Measurements from ENCODE around the gene CCAR1. TPM values are rescaled to one million over a fixed set of nuclear protein-coding genes. Genes with fewer than 3 reads are reported as not detected.

Gene CCAR1
- total and polyA plus RNA-seq, 2 donors (not counting 1 experiment from before 2014, with no cell fraction given) = 26.3 to 101 TPM

GRCh38 chr10:68811314-68812009, 90.4 kb downstream of the CCAR1 start:
- no peak overlapping the region for H2AFZ ChIP-seq (ENCODE audit: insufficient read depth, low read depth, low read length, poor library complexity, severe bottlenecking)
- Mint-ChIP-seq H3K27ac (no peak overlapping the region), H3K4me1 (no peaks in the 10 kb centered on the region), H3K4me3 (no peak overlapping the region), H3K27me3 (no peaks in the 10 kb centered on the region), H3K9me3 (ENCODE audit: insufficient read depth) (no peaks in the 10 kb centered on the region)
- no peak overlapping the region for H3K4me3 ChIP-seq (ENCODE audit: control extremely low read depth in 1 of 5, extremely low read depth in 1 of 5, insufficient read depth in 1 of 5, low read depth in 2 of 5, low read length in 4 of 5)
- no peak overlapping the region for H3K27ac ChIP-seq (ENCODE audit: low read length in 2 of 2)
- no peaks in the 10 kb centered on the region for H4K20me1 ChIP-seq (ENCODE audit: control insufficient read depth, insufficient read depth, low read length, poor library complexity, severe bottlenecking)
- ATAC-seq (ENCODE audit: low read depth) (no peak), DNase-seq (no peak)
- no peak overlapping the region for H3K9ac ChIP-seq (ENCODE audit: low read length)
- H3K4me1 ChIP-seq (ENCODE audit: control insufficient read depth in 2 of 2, insufficient read depth in 2 of 2, low read length in 2 of 2) = no peaks in the 10 kb centered on the region
- H3K79me2 ChIP-seq (ENCODE audit: control insufficient read depth, insufficient read depth, low read length) = no peaks in the 10 kb centered on the region
- H3K4me2 ChIP-seq (replicated peaks; ENCODE audit: low read depth, low read length, poor library complexity, severe bottlenecking) = no peak overlapping the region
- no peaks in the 10 kb centered on the region for H3K36me3 ChIP-seq (replicated peaks in 1 of 2; ENCODE audit: control extremely low read depth in 1 of 2, control insufficient read depth in 1 of 2, extremely low read depth in 1 of 2, insufficient read depth in 2 of 2, low read length in 1 of 2)
- no peaks in the 10 kb centered on the region for H3K9me3 ChIP-seq (ENCODE audit: control extremely low read depth in 1 of 3, control insufficient read depth in 2 of 3, insufficient read depth in 1 of 3, low read length in 2 of 3)
- no peaks in the 10 kb centered on the region for H3K27me3 ChIP-seq (replicated peaks in 1 of 4; ENCODE audit: control extremely low read depth in 1 of 4, control insufficient read depth in 3 of 4, insufficient read depth in 4 of 4, low read length in 3 of 4)
- 92% methylated on average over 4 of the region's 7 CpGs for WGBS (ENCODE audit: insufficient coverage)
- intact Hi-C loops (cut with micrococcal nuclease) = no loop called here
- ChIA-PET POLR2A (no interaction called here), CTCF (no interaction called here)
- TF ChIP-seq EZH2 (IDR thresholded peaks at IDR 0.05; ENCODE audit: borderline replicate concordance, insufficient read depth, low read depth, low read length, poor library complexity, severe bottlenecking) (no peak), CTCF (IDR thresholded peaks at IDR 0.05) (no peak)

- H3K9me3 ChIP-seq (ENCODE audit: control extremely low read depth in 1 of 3, control insufficient read depth in 2 of 3, insufficient read depth in 1 of 3, low read length in 2 of 3) = no peaks in the 10 kb centered on the region
- no peak overlapping the region for H3K4me3 ChIP-seq (ENCODE audit: control extremely low read depth in 1 of 5, extremely low read depth in 1 of 5, insufficient read depth in 1 of 5, low read depth in 2 of 5, low read length in 4 of 5)
- no peaks in the 10 kb centered on the region for H3K4me1 ChIP-seq (ENCODE audit: control insufficient read depth in 2 of 2, insufficient read depth in 2 of 2, low read length in 2 of 2)
- H3K4me3 Mint-ChIP-seq = no peak overlapping the region
- no peak overlapping the region for H2AFZ ChIP-seq (ENCODE audit: insufficient read depth, low read depth, low read length, poor library complexity, severe bottlenecking)
- H3K4me2 ChIP-seq (replicated peaks; ENCODE audit: low read depth, low read length, poor library complexity, severe bottlenecking) = no peak overlapping the region
- intact Hi-C loops (cut with micrococcal nuclease) = no loop called here
- H3K36me3 ChIP-seq (replicated peaks in 1 of 2; ENCODE audit: control extremely low read depth in 1 of 2, control insufficient read depth in 1 of 2, extremely low read depth in 1 of 2, insufficient read depth in 2 of 2, low read length in 1 of 2) = no peaks in the 10 kb centered on the region
- no peaks in the 10 kb centered on the region for H3K4me1 Mint-ChIP-seq
- ATAC-seq (ENCODE audit: low read depth) (no peak), DNase-seq (no peak)
- no peak for TF ChIP-seq CTCF (IDR thresholded peaks at IDR 0.05)
- no peak for TF ChIP-seq EZH2 (IDR thresholded peaks at IDR 0.05; ENCODE audit: borderline replicate concordance, insufficient read depth, low read depth, low read length, poor library complexity, severe bottlenecking)
- POLR2A ChIA-PET = no interaction called here
- no peaks in the 10 kb centered on the region for H4K20me1 ChIP-seq (ENCODE audit: control insufficient read depth, insufficient read depth, low read length, poor library complexity, severe bottlenecking)
- H3K27me3 ChIP-seq (replicated peaks in 1 of 4; ENCODE audit: control extremely low read depth in 1 of 4, control insufficient read depth in 3 of 4, insufficient read depth in 4 of 4, low read length in 3 of 4) = no peaks in the 10 kb centered on the region
- no peaks in the 10 kb centered on the region for H3K27me3 Mint-ChIP-seq
- WGBS (ENCODE audit: insufficient coverage) = no CpG with 5 or more reads among the region's 4 CpGs
- CTCF ChIA-PET = no interaction called here
- H3K79me2 ChIP-seq (ENCODE audit: control insufficient read depth, insufficient read depth, low read length) = no peaks in the 10 kb centered on the region
- H3K27ac Mint-ChIP-seq = no peak overlapping the region
- no peak overlapping the region for H3K27ac ChIP-seq (ENCODE audit: low read length in 2 of 2)
- no peaks in the 10 kb centered on the region for H3K9me3 Mint-ChIP-seq (ENCODE audit: insufficient read depth)
- H3K9ac ChIP-seq (ENCODE audit: low read length) = no peak overlapping the region
Observed at GRCh38 chr10:68812420-68812819, 91.4 kb downstream of the CCAR1 start.
